Spleen (tissue), 7 donors: ENCODE data around the gene NKAIN2.

Experiments
- POLR2A ChIP-seq, 3 donors: fragments of 450-650 bp; IDR thresholded peaks; one replicate each; pipeline ENCODE4 v1.5.1; 2017; ENCODE audit warnings: antibody characterized with exemption in 3 of 3, mild to moderate bottlenecking in 1 of 3
- TF ChIP-seq, protein P1 (sequence below), 11 experiments: fragments of 200-600 bp in 7 of 11; fragments of 450-650 bp in 4 of 11; sonication (generic) in 4 of 11; IDR thresholded peaks in 8 of 11; conservative IDR thresholded peaks in 3 of 11; 1 replicate in 7 of 11; 2 replicates in 4 of 11; pipeline versions ENCODE4 v1.4.0 to v1.8.0; 2016 to 2021; ENCODE audit warnings: antibody characterized with exemption in 11 of 11, inconsistent platforms in 4 of 11, mild to moderate bottlenecking in 1 of 11
- donor health status: DM: no; HTN: no; CAD: no; lungs with moderate emphysema.
- donor health status: DM: no; HTN: no; CAD: no.
- donor health status: DM: no; HTN: no; CAD: no.

DNA sequence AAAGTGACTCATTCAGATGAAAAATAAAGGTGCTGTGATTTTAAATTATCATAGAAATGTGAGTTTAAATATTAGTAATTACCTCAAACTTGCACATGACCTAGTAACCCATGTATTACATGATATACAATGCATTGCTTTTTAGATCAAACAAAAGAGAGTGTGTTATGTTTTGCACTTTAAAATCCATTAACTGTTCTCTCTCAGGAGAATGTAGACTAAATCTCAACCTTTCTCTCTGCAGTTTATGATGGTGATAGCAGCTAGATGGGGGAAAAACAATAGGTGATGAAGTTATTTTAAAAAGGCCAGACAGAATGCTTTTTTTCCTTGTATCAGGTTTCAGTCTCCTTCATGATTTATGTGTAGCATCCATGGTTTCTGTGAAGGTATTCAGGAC lies 754.2 kb downstream of the NKAIN2 start:
- TF ChIP-seq, protein P1, sequence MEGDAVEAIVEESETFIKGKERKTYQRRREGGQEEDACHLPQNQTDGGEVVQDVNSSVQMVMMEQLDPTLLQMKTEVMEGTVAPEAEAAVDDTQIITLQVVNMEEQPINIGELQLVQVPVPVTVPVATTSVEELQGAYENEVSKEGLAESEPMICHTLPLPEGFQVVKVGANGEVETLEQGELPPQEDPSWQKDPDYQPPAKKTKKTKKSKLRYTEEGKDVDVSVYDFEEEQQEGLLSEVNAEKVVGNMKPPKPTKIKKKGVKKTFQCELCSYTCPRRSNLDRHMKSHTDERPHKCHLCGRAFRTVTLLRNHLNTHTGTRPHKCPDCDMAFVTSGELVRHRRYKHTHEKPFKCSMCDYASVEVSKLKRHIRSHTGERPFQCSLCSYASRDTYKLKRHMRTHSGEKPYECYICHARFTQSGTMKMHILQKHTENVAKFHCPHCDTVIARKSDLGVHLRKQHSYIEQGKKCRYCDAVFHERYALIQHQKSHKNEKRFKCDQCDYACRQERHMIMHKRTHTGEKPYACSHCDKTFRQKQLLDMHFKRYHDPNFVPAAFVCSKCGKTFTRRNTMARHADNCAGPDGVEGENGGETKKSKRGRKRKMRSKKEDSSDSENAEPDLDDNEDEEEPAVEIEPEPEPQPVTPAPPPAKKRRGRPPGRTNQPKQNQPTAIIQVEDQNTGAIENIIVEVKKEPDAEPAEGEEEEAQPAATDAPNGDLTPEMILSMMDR (IDR thresholded peaks at IDR 0.05 in 8 of 11, conservative IDR thresholded peaks at IDR 0.05 in 3 of 11), result no peak
- no peak for TF ChIP-seq POLR2A (IDR thresholded peaks at IDR 0.05)
